T follicular helper cell (primary cell): ENCODE measurements around the gene PFKP.

ENCODE experiments used
- DNase-seq: peaks from one replicate; pipeline ENCODE4 v3.0.0-alpha.2; 2020; ENCODE audit warnings: low read depth

The PFKP gene

DNA sequence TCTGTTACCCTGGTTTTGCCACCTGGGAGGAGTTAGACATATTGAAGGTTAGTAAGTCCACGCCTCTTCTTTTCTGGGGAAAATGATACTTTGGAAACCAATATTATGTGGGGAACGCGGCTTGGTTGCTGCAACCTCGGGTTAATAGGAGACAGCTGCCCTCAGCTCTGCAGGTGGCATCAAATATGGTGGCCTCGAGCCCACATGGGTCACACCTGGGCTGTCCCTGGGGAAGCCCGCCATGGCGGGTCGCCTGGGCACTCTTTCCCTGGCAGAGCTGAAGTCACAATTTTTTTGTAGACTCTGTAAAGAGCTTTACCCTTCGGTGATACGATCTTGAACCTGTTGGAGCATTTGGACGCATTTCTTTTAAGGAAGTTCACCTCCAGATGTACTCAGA is 2.5 kb downstream of the PFKP start:
- no peak for DNase-seq

DNA sequence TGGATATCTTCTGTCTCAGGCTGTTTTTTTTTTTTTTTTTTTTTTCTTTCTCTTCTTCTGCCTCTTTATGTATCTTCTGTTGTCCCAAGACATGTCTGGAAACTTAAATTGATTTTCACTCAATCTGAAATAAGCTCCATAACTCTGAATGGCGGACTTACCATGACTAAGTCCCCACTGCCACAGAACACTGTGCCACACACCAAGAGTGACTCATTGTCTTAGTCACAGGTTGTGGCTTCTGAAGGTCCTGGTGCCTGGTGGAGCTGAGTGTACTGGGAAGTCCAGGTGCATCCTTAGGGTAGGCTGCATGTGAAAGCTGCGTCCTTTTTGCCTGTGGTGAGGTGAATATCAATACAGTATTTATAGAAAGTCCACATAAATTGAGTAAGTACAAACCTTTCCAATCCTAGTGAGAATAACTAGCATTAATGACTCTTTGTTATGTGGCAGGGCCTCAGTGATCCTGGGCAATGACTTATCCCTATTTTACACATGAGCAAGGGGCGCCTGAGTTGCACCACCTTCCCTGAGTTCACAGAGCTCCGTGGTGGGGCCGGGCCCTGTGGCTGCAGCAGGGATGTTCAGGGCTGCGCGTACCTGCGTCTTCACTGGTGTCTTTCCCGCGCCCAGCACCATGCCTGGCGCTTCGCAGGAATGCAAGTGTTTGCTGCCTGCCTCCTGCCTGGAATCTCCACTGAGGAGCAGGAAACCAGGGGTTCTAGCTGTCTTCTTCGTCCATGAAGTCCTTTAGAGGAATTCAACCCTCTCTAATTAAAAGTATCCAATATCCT is 4.3 kb downstream of the PFKP start:
- DNase-seq: no peak

DNA sequence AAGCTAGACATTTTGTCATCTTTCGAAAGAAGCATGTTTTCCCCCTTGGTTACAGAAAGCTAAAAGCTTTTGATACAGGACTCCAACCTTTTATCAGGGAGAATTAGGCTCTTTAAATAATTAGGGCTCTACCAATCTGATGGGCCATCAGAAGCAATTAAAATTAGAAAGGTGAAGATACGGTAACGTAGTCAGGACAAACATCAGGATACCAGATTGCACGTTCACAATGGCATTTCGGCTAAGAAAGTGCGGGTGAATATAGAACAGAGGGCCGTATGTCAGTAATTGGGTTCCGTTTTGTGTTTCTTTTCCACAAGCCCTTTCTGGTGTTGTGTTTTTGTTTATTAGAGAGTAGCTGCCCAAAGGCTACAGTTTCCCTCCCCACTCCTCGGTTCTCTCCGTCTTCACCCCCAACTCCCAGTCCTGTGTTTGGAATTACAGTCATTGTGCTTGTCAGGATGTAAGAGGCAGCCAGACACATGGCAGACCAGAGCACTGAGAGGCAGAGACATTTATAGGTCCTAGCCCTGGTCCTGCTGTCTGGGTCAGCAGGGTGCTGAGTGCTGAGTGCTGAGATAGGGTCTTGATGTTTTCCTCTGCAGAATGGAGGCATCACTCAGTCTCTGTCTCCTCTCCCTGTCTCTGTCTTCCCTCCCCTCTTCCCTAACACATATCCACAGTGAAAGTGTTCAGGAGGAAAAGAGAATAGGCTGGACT is 5.5 kb downstream of the PFKP start:
- DNase-seq: no peak

- DNase-seq: no peak
Measured at GRCh38 chr10:3074145-3074665, 6.9 kb downstream of the PFKP start.

DNA sequence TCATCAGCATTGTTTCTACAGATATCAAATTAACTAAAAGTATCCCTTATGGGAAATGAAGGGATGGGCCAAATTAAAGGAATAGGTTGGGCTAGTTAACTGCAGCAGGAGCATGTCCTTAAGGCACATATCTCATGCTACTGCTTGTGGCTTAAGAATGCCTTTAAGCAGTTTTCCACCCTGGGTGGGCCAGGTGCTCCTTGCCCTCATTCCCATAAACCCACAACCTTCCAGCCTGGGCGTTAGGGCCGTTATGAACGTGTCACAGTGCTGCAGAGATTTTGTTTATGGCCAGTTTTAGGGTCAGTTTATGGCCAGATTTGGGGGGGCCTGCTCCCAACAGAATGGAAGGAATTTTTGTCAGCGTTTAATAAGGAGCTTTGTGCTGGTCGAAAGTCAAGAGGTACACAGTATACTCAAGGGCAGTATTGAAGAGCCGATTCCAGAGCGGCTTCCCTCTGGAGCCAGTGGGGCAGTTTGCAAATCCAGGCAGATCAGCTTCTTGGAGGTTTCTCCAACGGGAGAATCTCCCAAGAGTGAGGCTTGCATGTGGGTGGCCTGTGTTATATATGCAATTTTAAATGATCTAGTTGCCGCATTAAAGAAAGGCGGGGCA is 7.7 kb downstream of the PFKP start:
- no peak for DNase-seq

- no peak for DNase-seq
Measured at GRCh38 chr10:3076138-3076537, 8.8 kb downstream of the PFKP start.

GRCh38 chr10:3077509-3077908 is 10.2 kb downstream of the PFKP start:
- no peak for DNase-seq

- no peak for DNase-seq
Measured at GRCh38 chr10:3077940-3078630, 10.7 kb downstream of the PFKP start.

GRCh38 chr10:3081383-3081981 is 14.1 kb downstream of the PFKP start:
- DNase-seq: no peak

GRCh38 chr10:3082290-3082689 is 14.9 kb downstream of the PFKP start:
- no peak for DNase-seq

- DNase-seq: no peak
Measured at GRCh38 chr10:3085785-3086567, 18.6 kb downstream of the PFKP start.

GRCh38 chr10:3090388-3090787 is 23.0 kb downstream of the PFKP start:
- DNase-seq: no peak

GRCh38 chr10:3090914-3091787 is 23.8 kb downstream of the PFKP start:
- no peak for DNase-seq

DNA sequence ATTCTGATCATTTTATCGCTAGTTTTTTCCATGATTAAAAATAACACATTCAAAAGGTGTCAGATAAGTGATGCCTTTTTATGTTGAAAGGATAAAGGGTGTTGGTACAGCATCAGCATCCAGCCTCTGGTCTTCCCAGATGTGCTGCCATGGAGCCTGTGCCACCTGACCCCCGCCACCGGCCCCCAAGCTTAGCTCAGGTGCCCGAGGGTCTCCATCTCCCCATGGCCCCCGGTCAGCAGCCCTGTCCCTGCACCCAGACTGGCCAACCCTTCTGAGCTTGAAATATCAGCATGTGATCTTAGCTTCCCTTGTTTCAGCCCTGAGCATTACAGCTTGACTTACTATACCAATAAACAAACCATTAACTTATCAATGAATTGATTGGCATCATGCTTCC is 24.6 kb downstream of the PFKP start:
- no peak for DNase-seq

GRCh38 chr10:3093996-3094395 is 26.6 kb downstream of the PFKP start:
- DNase-seq: no peak

GRCh38 chr10:3094609-3095036 is 27.3 kb downstream of the PFKP start:
- no peak for DNase-seq

- no peak for DNase-seq
Measured at GRCh38 chr10:3095373-3096139, 28.2 kb downstream of the PFKP start.

- no peak for DNase-seq
Measured at GRCh38 chr10:3096149-3096548, 28.8 kb downstream of the PFKP start.

DNA sequence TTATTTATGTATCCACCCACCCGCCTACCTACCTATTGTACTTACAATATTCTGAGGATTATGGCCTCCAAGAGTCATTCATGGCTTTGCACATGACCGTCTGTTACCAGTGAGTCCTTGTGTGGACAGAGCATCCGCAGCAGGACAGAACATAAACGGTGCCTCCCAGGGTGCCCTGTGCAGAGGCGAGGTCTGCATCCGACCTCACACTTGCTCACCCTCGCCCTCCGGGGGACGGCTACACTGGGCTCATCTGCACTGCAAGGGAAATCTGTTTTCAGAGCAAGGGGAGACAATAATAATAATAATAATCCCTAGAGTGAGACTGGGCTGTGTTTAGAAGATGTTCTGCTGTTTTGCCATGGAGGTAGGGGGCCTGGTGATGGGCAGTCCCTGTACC is 29.8 kb downstream of the PFKP start:
- no peak for DNase-seq
